HG03442 (cell line): ENCODE measurements around the gene SERPINB13.

Experiments
- ATAC-seq: cut with Tn5 transposase; IDR thresholded peaks from one replicate; pipeline ENCODE4 v1.9.1; 2021; ENCODE audit warnings: mild to moderate bottlenecking, moderate library complexity; ENCODE audit not compliant: unreplicated experiment

SERPINB13 gene, protein sequence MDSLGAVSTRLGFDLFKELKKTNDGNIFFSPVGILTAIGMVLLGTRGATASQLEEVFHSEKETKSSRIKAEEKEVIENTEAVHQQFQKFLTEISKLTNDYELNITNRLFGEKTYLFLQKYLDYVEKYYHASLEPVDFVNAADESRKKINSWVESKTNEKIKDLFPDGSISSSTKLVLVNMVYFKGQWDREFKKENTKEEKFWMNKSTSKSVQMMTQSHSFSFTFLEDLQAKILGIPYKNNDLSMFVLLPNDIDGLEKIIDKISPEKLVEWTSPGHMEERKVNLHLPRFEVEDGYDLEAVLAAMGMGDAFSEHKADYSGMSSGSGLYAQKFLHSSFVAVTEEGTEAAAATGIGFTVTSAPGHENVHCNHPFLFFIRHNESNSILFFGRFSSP

DNA sequence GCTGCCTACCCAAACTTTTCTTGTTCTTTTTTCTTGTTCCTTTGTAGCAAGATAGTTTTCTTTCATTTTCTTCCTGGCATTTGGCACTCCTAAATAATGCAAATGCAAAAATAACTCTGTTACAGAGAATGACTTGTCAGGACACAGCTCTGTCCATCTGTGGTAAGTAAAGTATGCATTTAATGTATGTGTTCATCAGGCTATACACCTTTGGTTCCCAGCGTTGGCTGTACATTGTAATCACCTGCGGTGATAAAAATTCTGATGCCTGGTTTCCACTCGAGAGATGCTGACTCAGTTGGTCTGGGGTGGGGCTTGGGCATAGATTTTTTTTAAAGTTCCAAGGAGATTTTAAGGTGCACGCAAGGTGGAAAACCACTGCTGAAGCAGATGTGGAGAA lies at the start of gene SERPINB13:
TSS of gene SERPINB13 (plus strand) at position 378 of the 400 bp plus-strand sequence. CDS start 1,325 bp downstream, outside the sequence.
- ATAC-seq = no peak

GRCh38 chr18:63539904-63540510 lies 47.1 kb upstream of the SERPINB13 start:
- ATAC-seq = no peak

DNA sequence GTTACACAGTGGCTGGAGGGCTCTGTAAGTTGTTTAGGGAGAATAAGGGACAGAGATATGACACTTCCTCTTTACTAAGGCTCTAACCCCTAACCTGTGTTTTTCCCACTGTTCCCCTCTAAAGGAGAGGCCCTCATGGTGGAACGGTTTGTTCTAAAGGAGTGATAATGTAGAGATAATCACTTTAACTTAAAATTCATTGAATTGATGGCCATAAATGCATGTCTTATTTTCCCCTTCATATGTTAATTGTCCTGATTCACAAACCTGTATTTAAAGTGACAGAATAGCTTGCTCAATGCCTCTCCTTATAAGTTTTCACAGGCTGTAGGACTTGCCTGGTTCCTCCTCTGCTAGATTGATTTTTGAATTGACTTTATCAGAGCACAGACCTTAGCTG lies 45.1 kb upstream of the SERPINB13 start, which contains the start of gene SERPINB12:
TSS of gene SERPINB12 (plus strand) at position 301 of the 400 bp plus-strand sequence. CDS start 13,791 bp downstream, outside the sequence.
- no peak for ATAC-seq

DNA sequence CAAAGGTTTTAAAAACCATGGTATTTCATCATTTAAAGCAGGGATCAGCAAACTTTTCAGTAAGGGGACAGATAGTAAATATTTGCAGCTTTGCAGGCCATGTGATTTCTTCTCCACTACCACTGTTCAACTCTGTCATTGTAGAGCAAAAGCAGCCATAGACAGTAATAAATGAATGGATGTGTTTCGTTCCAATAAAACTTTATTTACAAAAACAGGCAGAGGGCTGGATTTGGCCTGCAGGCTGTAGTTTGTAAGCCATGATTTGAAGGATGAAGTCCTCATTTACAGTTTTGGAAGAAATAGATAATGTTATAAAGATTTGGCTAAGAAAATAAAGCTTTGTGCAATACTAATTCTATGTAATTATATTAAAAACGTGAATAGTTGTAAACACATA lies 43.1 kb upstream of the SERPINB13 start:
- ATAC-seq = no peak

- no peak for ATAC-seq
These were observed 42.1 kb upstream of the SERPINB13 start for GRCh38 chr18:63545000-63545399.

- ATAC-seq = no peak
These were observed 37.1 kb upstream of the SERPINB13 start for GRCh38 chr18:63550068-63550467.

GRCh38 chr18:63551769-63552168 lies 35.4 kb upstream of the SERPINB13 start:
- no peak for ATAC-seq

DNA sequence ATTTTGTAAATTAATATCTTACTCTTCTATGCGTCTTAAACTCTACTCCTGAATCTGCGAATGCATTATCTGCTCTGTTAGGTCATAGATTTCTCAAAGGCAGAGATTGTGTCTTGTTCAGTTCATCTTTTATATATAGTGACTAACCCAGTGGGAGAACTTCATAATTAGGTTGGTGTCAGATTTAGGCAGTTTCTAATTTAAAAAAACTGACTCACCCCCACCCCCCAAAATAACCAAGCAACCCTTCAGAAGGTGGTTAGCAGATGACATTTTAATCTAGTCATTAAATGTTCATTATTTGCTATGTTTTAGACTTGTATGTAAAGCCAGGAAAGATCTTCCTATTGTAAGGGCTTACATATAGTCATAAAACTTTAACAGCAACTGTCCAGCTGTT lies 34.6 kb upstream of the SERPINB13 start:
- ATAC-seq = no peak

DNA sequence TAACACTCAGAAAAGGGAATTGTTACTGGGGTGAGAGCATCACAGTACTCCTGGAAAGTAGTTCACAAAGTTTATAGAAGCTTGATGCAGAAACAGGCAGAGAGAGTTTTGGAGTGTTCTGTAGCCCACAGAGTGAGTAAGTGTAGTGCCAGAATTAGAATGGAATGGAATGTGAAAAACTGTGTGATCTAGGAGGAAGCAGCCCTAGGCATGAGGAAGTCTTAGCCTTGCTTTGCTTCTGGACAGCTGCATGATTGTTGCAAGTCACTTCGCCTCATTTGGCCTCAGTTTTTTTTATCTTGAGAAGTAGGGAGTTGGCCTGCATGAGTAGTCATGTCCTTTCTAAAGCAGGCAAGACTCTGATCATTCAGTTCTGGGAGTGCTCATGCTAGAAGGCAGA lies 34.1 kb upstream of the SERPINB13 start:
- ATAC-seq = no peak

DNA sequence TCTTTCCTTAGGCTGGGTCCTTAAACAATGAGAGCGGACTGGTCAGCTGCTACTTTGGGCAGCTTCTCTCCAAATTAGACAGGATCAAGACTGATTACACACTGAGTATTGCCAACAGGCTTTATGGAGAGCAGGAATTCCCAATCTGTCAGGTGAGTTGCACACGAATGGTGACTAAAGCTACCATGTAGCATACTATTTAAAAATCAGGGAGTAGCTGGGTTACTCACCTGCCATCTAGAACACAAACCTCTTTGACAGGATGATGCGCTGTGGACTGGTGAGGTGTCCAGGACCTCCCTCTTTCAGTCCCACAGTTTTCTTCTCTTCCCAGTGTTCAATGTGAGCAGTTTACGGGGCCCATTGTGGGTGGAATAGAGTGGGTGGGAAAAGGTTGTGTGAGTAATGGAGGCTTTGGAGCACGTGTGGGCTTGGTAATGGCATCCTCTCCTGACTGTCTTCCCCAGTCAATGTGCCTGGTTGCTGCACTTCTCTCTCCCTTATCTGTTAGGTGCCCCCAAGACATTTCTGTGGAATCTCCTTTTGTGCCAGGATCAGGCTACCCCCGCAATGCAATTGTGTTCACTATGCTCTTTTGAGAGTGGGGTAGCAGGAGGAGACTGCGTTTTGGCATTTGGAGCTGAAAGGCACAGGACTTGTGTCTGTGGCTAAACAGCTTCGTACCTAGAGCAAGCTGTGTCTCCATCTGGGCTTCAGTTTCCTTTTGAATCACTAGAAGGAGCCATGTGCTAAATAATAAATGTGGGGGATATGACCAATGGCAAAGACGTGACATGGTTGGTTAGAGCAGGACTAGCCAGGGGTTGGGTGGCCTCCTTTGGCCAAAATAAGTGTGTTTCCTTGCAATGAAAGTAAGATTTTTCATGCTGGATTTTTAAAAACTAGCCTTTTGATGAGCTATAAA lies 27.3 kb upstream of the SERPINB13 start:
- peak; percentile 47 for ATAC-seq

DNA sequence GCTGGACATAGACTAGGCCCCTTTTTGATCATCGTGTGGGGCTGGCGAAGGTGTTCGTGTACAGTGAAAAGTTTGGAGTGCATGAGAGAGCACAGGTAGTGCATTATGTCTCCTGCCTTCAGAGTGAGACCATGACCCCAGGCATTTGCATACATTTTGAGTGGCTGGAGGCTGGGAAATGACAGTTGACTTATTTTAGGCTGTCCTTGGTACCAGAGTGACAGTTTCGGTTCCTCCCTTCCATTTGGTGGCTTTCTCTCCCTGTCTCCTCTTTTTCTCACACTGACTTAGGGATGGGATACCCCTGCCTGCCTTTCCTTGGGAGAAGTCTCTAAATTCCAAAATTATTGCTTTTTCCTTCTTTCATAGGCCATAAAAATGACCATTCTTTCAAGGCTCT lies 24.9 kb upstream of the SERPINB13 start:
- peak; percentile 81 for ATAC-seq

GRCh38 chr18:63564021-63564420 lies 23.1 kb upstream of the SERPINB13 start:
- no peak for ATAC-seq

DNA sequence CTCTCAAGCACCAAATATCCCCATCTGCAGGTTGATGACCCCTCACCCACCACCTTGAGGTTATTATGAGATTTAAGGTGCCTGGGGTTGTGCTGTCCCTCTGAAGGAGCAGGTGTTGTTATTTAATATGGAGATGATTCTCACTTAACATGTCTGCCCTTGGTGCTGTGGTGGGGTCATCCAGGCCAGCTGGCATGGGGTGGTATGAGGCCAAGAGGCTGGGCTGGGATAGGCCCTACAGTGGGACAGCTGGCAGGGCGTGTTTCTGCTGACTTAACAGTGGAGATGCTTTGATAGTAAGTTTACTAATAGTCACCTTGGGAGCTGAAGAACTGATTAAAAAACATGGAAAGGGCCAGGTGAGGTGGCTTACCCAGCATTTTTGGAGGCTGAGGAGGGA lies 22.6 kb upstream of the SERPINB13 start:
- no peak for ATAC-seq

GRCh38 chr18:63567276-63567675 lies 19.9 kb upstream of the SERPINB13 start:
- ATAC-seq = no peak

DNA sequence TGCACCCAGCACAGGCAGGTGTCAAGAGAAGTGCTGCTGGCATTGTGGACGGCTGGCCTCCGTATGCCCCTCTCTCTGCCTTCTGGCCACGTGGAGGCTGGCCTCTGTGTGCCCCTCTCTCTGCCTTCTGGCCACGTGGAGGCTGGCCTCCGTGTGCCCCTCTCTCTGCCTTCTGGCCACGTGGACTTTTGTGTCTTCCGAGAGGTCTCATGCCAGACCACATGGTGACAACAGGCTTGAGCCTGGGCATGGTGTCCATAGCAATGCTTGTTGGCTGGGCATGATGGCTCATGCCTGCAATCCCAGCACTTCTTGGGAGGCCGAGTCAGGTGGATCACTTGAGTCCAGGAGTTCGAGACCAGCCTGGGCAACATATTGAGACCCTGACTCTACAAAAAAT lies 19.3 kb upstream of the SERPINB13 start:
- ATAC-seq = no peak

- no peak for ATAC-seq
These were observed 16.4 kb upstream of the SERPINB13 start for GRCh38 chr18:63570721-63571120.

- no peak for ATAC-seq
These were observed 11.5 kb upstream of the SERPINB13 start for GRCh38 chr18:63575681-63576080.

DNA sequence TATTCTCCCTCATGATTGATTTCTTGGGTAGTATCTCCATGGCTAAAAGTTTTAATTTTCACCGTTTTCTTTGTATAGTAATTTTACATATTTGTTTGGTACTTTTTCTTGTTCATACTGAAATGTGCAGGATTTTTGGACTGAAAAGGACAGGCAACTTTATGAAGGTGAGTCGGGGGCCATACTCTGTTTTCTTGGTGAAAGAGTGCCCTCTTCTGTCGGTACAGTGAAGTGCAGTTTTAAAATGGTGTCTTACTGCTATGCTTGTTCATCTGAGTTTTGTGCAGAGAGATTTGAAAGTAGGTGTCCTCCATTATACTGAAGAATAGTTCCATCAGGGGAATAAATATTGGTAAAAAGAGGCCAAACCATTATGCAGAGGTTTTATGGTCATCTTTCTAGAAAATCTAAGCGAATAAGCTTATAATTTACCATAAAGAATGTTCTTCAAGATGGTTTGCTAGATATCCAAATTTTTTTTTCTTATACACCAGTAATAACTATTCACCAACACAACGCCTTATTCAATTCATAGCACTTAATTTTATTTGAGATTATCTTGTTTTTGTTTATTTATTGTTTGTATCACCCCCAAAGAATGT lies 8.7 kb upstream of the SERPINB13 start:
- ATAC-seq = peak; percentile 60

GRCh38 chr18:63579616-63580015 lies 7.5 kb upstream of the SERPINB13 start:
- ATAC-seq = no peak

GRCh38 chr18:63585988-63586387 lies 1.2 kb upstream of the SERPINB13 start:
- no peak for ATAC-seq

GRCh38 chr18:63586431-63586830 lies 712 bp upstream of the SERPINB13 start:
- ATAC-seq = no peak
